Small intestine (tissue), 7 donors: Measurements from ENCODE around the gene CRYBG3. TPM values are rescaled to one million over a fixed set of nuclear protein-coding genes. Genes with fewer than 3 reads are reported as not detected.

Experiments used
- DNase-seq, 2 donors: peaks; one replicate each; pipeline versions ENCODE4 v3.0.0 to v3.0.0-alpha.2; 2013
- FAIRE-seq: peaks from 2 replicates; lab custom pipeline; 2012; peaks lifted over from hg19 to GRCh38; lab: Jason Lieb, UNC
- H3K27ac ChIP-seq, 3 donors: one replicate each; pipeline ENCODE4 v1.5.1; 2013; ENCODE audit warnings: low read length in 2 of 3, mild to moderate bottlenecking in 2 of 3, control low read depth in 1 of 3, inconsistent platforms in 1 of 3, low read depth in 1 of 3, moderate library complexity in 1 of 3
- H3K27me3 ChIP-seq, 3 donors: one replicate each; pipeline ENCODE4 v1.6.1; 2013; ENCODE audit warnings: low read length in 3 of 3, inconsistent platforms in 1 of 3; ENCODE audit not compliant: control insufficient read depth in 3 of 3, insufficient read depth in 3 of 3
- H3K36me3 ChIP-seq, 3 donors: one replicate each; pipeline ENCODE4 v1.6.1; 2013; ENCODE audit warnings: low read length in 3 of 3, inconsistent platforms in 1 of 3, low read depth in 1 of 3, mild to moderate bottlenecking in 1 of 3, moderate library complexity in 1 of 3; ENCODE audit not compliant: control insufficient read depth in 3 of 3, insufficient read depth in 2 of 3
- H3K4me1 ChIP-seq, 3 donors: one replicate each; pipeline ENCODE4 v1.6.1; 2013; ENCODE audit warnings: low read length in 2 of 3, inconsistent platforms in 1 of 3, low read depth in 1 of 3, mild to moderate bottlenecking in 1 of 3, moderate library complexity in 1 of 3; ENCODE audit not compliant: control insufficient read depth in 3 of 3, insufficient read depth in 2 of 3
- H3K4me3 ChIP-seq, 3 donors: one replicate each; pipeline ENCODE4 v1.5.1; 2013; ENCODE audit warnings: low read length in 3 of 3, control low read depth in 1 of 3, inconsistent platforms in 1 of 3, low read depth in 1 of 3, mild to moderate bottlenecking in 1 of 3, moderate library complexity in 1 of 3
- H3K9me3 ChIP-seq, 2 donors: one replicate each; pipeline ENCODE4 v1.6.1; 2013; ENCODE audit warnings: low read depth in 1 of 2, low read length in 1 of 2; ENCODE audit not compliant: control insufficient read depth in 2 of 2, insufficient read depth in 1 of 2
- WGBS, 3 donors: extraction: QIAGEN DNeasy Blood & Tissue Kit; methylation state at CpG; one replicate each; pipeline ENCODE4 v1.1.7; 2013; 5-methylcytosine and 5-hydroxymethylcytosine counted together
- polyA plus RNA-seq, 4 donors: library from polyadenylated mRNA; stranded (reverse) in 3 of 4; unstranded in 1 of 4; fragments of 200-250 nt in 3 of 4; fragments of 120-200 nt in 1 of 4; gene quantifications; one replicate each; pipeline versions ENCODE4 v1.2.1 to v1.2.3, GENCODE V29; 2013
- donor health status: healthy with polysubstance abuse.
- donor health status: control.
- donor health status: control.
- donor health status: Bipolar disorder and iron deficiency.
- donor health status: healthy.

Gene CRYBG3
- polyA plus RNA-seq, 4 donors = 1.3 to 11.0 (median 4.1) TPM

GRCh38 chr3:97934980-97935695, 113.3 kb downstream of the CRYBG3 start:
- Histone ChIP-seq H3K4me3 (no peak overlapping the region), H3K27ac (no peak overlapping the region), H3K36me3 (peaks cover 0 to 5% (median 2%) of the 10 kb centered on the region in 3 donors), H3K9me3 (no peaks in the 10 kb centered on the region), H3K27me3 (no peaks in the 10 kb centered on the region), H3K4me1 (no peaks in the 10 kb centered on the region)
- FAIRE-seq (no peak), DNase-seq (no peak)
- WGBS, 3 donors = 93 to 95% (median 95%) methylated on average over 3 of the region's 3 CpGs

- H3K36me3 ChIP-seq = peaks cover 0 to 3% (median 2%) of the 10 kb centered on the region in 3 donors
Measured at GRCh38 chr3:97935842-97936241, 114.0 kb downstream of the CRYBG3 start.

GRCh38 chr3:97937205-97937604, 115.4 kb downstream of the CRYBG3 start:
- Histone ChIP-seq H3K4me3 (no peak overlapping the region), H3K36me3 (peaks cover 1 to 3% (median 2%) of the 10 kb centered on the region in 3 donors), H3K4me1 (no peaks in the 10 kb centered on the region), H3K27me3 (no peaks in the 10 kb centered on the region), H3K9me3 (no peaks in the 10 kb centered on the region), H3K27ac (no peak overlapping the region)
- FAIRE-seq (no peak), DNase-seq (no peak)
- WGBS, 3 donors = 93 to 98% (median 95%) methylated on average over 2 of the region's 2 CpGs

More at GRCh38 chr3:97935842-97936241, 114.0 kb downstream of the CRYBG3 start:
- DNase-seq (no peak), FAIRE-seq (no peak)
- WGBS, 3 donors = 91 to 97% (median 95%) methylated on average over 1 of the region's 1 CpG
- Histone ChIP-seq H3K27me3 (no peaks in the 10 kb centered on the region), H3K9me3 (no peaks in the 10 kb centered on the region), H3K27ac (no peak overlapping the region), H3K4me3 (no peak overlapping the region), H3K4me1 (no peaks in the 10 kb centered on the region)

- H3K4me3 ChIP-seq = no peak overlapping the region
- DNase-seq (no peak), FAIRE-seq (no peak)
- H3K27me3 ChIP-seq = no peaks in the 10 kb centered on the region
- H3K4me1 ChIP-seq = no peaks in the 10 kb centered on the region
- WGBS, 3 donors = 88 to 97% (median 88%) methylated on average over 1 of the region's 1 CpG
- no peaks in the 10 kb centered on the region for H3K9me3 ChIP-seq
- H3K36me3 ChIP-seq = peaks cover 2 to 4% (median 3%) of the 10 kb centered on the region in 3 donors
- no peak overlapping the region for H3K27ac ChIP-seq
Measured at GRCh38 chr3:97938444-97938843, 116.6 kb downstream of the CRYBG3 start.

- Histone ChIP-seq H3K27ac (no peak overlapping the region), H3K9me3 (no peaks in the 10 kb centered on the region), H3K4me1 (no peaks in the 10 kb centered on the region), H3K27me3 (no peaks in the 10 kb centered on the region), H3K4me3 (no peak overlapping the region), H3K36me3 (peaks cover 2 to 4% (median 3%) of the 10 kb centered on the region in 3 donors)
- FAIRE-seq (no peak), DNase-seq (no peak)
- WGBS, 3 donors = 89 to 94% (median 94%) methylated on average over 2 of the region's 2 CpGs
Measured at GRCh38 chr3:97939401-97939800, 117.6 kb downstream of the CRYBG3 start.

GRCh38 chr3:97940034-97940433, 118.2 kb downstream of the CRYBG3 start:
- WGBS, 3 donors = 79 to 83% (median 82%) methylated on average over 1 of the region's 1 CpG
- H3K9me3 ChIP-seq = no peaks in the 10 kb centered on the region
- DNase-seq = peak in 1 of 2 donors; percentile 6
- no peak overlapping the region for H3K27ac ChIP-seq
- peaks cover 2 to 4% (median 3%) of the 10 kb centered on the region in 3 donors for H3K36me3 ChIP-seq
- H3K4me1 ChIP-seq = no peaks in the 10 kb centered on the region
- H3K4me3 ChIP-seq = no peak overlapping the region
- no peak for FAIRE-seq
- no peaks in the 10 kb centered on the region for H3K27me3 ChIP-seq

GRCh38 chr3:97942801-97943546, 121.2 kb downstream of the CRYBG3 start:
- no peak overlapping the region for H3K27ac ChIP-seq
- no peak for FAIRE-seq

GRCh38 chr3:97948351-97949109, 126.7 kb downstream of the CRYBG3 start:
- H3K9me3 ChIP-seq = no peaks in the 10 kb centered on the region
- H3K27ac ChIP-seq = no peak overlapping the region
- DNase-seq (no peak), FAIRE-seq (no peak)
- peaks cover 6 to 16% (median 16%) of the 10 kb centered on the region in 3 donors for H3K36me3 ChIP-seq
- no peaks in the 10 kb centered on the region for H3K4me1 ChIP-seq
- no peaks in the 10 kb centered on the region for H3K27me3 ChIP-seq
- 90 to 93% (median 90%) methylated on average over 5 of the region's 5 CpGs for WGBS, 3 donors
- no peak overlapping the region for H3K4me3 ChIP-seq

More at GRCh38 chr3:97942801-97943546, 121.2 kb downstream of the CRYBG3 start:
- DNase-seq = no peak
- Histone ChIP-seq H3K9me3 (no peaks in the 10 kb centered on the region), H3K4me1 (no peaks in the 10 kb centered on the region), H3K4me3 (no peak overlapping the region), H3K27me3 (no peaks in the 10 kb centered on the region), H3K36me3 (peaks cover 0 to 11% (median 9%) of the 10 kb centered on the region in 3 donors)
- WGBS, 3 donors = 78 to 86% (median 81%) methylated on average over 4 of the region's 4 CpGs
